HG03460 (cell line): ENCODE measurements around the gene CHRM2.

Experiments
- ATAC-seq: cut with Tn5 transposase; IDR thresholded peaks from one replicate; pipeline ENCODE4 v1.9.1; 2021; ENCODE audit not compliant: unreplicated experiment

The CHRM2 gene

DNA sequence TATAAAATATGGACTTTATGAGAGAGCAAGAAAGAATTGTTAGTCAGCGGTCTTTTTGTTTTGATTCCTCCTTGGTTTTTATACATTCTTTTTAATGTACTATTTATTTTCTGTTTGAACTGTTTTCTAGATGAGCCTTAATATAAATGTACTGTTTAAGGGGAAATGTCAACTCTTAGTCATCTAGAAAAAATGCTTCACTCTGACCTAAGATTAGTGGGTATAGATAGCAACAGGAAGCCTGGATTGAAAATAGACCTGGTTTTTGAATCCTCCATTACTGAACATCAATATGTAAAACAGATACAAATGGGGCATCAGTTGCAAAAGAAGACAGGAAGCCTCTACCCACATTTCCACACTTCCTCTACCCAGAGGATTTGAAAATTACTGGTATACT is 87.8 kb downstream of the CHRM2 start:
- no peak for ATAC-seq

DNA sequence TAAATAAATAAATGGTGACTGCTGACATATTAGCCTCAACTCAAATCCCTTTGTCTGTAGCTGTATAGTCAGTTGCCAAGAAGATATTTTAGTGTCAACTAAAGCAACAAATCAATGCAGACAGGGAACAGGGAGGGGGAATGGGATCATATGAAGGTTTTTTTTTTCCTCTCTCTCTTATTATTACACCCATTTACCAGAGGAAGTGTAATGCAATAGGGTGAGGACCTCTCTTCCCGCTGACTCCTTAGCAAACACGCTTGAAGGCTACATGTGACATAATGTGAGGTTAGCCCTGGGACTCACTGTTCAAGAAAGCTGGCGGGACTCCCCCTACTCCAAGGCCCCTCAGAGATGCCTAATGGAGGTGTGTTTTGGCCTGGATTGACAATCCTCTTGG is 88.2 kb downstream of the CHRM2 start:
- ATAC-seq, result no peak

DNA sequence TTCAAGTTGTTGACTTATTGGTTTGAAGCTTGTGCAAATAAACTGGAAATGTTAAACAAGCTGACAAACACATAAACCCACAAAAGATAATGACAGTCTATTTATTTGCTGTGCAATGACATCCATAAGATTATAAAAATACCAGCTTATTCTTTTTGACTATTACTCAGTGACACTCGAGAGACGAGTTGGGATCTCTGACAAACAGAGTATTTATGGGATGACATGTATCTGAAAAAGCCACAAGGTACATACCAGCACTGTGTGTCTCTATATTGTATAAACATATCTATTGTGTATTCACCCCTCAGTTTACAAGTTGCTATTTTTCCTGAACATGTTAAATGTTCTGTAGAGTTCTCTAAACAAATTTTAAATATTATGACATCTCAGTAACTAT is 88.9 kb downstream of the CHRM2 start:
- ATAC-seq, result no peak

DNA sequence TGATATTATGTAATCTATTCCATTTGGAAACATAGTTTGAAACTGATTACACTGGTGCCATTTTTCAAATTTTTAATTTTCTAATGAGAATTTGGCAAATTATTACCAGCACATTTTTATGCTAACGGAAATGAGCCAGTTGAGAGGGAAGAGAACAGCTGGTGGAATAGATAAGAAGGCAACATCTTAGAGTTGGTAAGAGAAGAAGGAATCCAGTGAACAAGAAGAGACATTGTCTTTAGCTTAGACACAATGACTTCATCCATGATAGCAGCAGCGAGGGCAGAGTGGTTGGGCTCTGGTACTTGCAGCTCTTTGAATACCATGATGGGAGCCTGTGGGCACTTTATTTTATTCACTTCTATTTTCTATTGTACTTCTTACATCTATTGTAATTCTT is 89.6 kb downstream of the CHRM2 start:
- no peak for ATAC-seq

DNA sequence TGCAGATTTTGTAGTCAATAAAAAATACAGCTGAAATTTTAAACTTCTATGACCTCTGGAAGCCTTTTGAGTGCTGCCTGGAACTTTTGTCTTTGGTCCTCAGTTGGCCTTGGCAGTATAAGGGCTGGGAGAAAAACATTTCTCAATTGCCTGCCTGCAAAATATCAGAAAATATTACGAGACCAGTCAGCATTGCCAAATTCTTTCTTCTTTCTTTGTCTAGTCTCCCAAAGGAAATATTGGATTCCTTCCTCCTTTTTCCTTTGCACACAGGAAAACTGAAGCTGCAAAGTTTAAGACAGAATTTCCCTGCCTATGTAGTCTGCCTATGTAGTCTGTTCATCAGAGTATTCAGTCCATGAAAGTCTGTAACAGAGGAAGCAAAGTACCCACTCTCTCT is 95.9 kb downstream of the CHRM2 start:
- ATAC-seq, result no peak

DNA sequence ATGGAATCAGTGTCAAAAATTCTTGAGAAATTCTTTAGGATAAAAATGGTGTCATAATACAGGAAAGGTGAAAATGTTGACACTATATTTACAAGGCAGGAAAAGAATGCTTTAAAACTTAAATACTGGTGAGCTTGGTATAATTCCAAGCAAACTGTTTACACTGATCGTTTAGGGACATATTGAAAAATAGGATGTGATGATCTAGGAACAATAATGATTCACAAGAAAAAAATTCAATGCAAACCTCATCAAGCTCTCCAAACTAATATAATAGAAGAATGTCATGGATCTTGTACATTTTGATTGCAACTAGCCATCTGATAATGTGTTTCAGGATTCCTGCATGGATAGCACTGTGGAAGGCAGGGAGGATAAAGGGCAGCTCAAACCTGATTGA is 98.4 kb downstream of the CHRM2 start:
- ATAC-seq, result no peak

DNA sequence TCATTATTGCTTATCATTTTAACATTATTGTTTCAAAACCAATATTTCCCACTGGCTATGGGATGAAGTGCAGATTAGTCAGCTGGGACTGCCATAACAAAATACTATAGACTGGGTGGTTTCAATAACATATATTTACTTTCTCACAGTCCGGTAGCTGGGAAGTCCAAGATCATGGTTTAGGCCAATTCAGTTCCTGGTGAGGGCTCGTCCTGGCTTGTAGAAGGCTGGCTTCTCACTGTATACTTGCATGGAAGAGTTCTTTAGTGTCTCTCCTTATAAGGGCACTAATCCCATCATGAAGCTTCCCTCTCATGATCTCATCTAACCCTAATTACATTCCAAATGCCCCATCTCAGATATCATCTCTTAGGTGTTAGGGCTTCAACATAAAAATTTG is 101.3 kb downstream of the CHRM2 start:
- no peak for ATAC-seq

DNA sequence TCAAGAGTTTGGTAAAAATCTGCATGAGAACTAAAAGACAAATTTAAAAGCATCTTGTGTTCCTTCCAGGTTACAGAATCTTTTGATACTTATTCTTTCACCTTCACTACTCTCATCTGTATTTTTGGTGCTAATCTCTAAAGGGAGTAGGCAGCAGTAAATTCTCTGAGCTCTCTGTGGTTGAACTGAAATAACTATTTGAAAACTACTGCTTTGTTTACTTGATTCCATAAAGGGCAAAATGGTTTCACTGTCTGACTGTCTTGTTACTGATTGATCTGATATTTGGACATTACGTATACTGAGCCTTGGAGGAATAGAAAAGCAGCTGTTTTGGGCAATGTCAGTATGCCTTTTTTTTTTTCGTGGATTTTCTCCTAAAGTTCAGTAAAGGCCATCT is 103.3 kb downstream of the CHRM2 start:
- no peak for ATAC-seq

DNA sequence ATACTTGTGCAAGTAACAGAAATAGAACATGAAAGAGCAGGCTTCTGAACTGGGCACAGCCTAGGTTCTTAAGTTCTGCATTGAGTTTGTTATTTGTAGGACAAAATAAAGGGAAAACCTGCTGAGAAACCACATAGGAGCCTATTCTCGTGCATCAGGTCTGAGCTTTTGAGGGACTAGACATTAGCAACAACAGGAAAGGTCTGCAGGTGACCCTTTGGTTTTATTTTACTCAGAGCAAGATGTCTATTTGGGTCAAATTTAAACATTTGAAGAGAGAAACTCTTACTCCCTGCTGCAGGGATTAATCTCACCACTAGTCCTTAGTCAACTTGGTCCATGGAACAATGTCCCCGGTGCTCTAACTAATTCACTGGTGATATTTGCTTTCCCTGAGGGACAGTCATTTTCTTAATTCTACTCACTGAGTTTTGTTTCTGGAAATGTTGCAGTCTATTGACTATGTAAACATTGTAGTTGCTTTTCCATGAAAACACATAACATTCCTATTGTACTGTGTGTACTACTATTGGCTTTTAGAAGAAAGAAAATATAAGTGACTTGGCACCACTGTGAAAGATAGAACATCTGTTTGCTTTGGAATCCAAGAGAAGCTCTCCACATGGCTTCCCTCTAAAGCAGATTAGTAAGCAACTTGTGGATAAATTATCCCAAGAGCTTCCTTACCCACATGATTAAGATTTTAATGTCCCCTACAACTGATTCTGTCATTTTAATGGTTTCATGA is 108.2 kb downstream of the CHRM2 start:
- no peak for ATAC-seq

DNA sequence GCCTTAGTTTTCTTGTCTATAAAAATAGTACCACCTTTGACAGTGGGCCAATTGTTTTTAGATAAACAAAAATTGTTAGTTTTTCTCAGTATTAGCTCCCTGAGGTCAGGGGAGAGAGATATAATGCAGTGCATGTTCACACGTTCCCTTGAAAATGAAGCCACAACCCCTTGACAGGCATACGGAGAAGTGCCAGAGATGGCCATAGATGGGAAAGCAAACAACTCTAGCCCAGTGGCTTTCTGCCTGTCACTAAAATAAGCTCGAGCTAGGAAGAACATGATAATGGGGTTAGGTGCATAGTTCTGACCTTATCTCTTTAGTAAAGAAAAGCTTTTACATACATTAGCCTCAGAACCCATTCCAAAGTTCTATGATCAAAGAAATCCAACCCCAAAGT is 124.9 kb downstream of the CHRM2 start:
- ATAC-seq, result no peak

GRCh38 chr7:136997735-136998134 is 129.3 kb downstream of the CHRM2 start:
- no peak for ATAC-seq

DNA sequence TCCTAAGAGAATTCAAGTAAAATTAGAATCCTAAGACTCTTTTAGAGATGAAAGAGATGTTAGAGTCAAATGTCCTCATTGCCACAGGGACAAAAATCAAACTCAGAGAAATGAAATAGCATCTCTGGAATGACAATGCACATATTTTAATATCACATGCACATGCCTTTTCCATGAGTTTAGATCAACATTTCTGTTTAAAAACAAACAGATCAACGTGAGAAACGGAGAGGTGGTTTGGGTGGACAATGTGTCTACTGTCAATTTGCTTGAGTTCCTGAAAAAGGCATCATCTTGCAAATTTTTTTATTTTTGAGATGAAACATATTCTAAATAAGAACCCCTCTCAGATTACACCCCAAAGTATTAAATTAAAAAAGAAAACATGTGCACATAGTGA is 130.0 kb downstream of the CHRM2 start:
- no peak for ATAC-seq

- no peak for ATAC-seq
These were observed 132.2 kb downstream of the CHRM2 start for GRCh38 chr7:137000621-137001020.

DNA sequence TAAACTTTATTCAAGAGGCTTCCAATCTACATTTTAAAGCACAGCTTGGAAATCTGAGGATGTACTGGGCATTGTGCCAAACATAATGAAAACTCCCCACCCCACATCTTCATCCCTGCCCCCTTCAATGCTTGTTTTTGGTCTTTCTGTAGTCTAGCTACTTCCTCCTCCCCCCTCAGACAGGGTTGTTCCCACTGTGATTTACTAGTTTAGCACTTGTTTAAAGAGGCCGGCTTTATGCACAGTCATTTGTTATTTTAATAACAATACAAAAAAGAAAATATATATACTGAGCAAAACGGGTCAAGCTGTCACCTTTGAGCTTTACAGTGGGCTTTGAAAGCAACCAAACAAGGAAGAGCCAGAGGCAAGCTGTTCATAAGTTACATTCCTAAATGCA is 132.6 kb downstream of the CHRM2 start:
- no peak for ATAC-seq

GRCh38 chr7:137001478-137001877 is 133.0 kb downstream of the CHRM2 start:
- no peak for ATAC-seq

DNA sequence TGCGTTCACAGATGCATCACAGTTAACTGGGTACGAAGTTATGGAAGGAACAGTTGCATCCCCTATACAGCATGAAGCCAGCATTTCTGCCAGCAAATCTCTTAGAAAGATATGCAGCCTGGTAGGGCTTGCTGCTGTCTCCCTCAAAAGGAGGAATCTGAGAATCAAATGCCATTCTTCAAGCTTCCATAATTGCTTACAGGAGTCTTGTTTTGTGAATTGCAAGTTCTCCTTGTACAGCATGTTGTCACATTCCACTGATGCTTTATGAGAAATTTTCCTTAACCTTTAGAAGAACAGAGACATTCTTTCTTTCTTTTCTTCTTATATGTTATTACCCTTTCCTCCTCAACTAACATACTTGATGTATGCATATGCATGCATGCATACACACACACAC is 134.6 kb downstream of the CHRM2 start:
- ATAC-seq, result no peak

GRCh38 chr7:137003566-137003965 is 135.1 kb downstream of the CHRM2 start:
- no peak for ATAC-seq

GRCh38 chr7:137005873-137006272 is 137.4 kb downstream of the CHRM2 start:
- no peak for ATAC-seq

DNA sequence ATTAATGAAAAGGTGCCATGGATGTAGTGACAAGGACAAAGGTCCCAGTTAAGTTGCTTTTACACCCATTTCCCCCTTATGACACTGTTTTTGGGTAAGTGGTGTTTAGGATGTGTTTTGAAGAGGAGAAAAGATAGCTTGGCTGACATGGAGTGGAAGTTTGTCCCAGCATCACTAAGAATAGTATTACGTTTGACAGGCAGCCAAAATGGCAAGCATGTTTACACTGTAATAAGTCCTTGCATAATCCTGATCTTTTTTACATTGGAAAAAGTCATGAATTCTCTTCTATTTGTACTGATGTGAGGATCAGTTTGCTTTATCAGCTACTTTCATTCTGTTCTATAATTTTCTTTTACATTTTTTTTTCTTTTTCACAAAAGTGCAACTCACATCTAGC is 137.8 kb downstream of the CHRM2 start:
- ATAC-seq, result no peak

DNA sequence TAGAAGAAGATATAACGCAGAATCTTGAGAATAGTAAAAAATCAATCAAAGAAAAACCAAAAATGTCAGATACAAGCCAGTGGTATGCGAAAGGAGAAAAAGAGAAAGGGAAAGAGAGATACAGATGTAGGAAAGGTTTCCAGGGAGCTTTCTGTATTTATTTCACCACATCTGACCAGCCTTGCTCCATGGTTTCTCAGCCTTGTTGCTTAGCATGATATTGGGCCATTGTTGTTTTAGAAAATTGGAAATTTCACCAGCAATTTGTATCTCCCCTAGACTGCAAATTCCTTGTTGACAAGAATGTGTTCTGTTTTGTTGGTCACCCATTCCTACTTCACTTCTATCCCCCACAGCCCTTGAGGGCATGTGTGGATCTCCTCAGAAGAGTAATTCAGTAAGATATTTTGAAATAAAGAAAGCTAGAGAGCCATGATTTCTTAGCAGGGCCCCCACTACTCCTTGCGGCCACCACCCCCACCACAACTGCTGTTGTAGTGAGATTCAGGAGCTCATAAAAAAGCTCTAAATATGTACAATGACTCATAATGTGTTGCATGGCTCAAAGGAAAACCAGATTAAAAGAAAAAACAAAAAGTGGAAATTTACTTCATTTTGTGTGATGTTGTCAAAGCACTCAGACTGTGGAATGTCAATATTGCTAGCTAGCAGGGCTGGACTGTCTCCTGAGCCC is 138.7 kb downstream of the CHRM2 start:
- ATAC-seq, result no peak

DNA sequence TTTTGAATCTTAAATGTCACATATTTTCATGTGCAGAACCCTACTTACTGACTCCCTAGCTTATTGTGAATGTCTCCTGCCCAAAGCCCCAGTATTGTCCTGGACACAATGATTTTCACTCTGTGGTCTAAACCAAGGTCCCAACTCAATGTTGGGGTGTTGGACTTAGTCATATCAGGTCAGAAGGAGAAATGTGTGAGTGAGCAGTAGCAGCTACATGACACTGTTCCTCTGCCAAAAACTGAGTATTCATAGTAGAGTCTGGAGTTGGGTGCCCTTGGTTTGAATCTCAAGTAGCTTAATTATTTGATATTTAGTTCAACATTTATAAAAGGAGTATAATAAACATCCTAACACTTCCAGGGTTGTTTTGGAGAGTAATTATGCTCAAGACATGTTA is 141.0 kb downstream of the CHRM2 start:
- ATAC-seq, result no peak

DNA sequence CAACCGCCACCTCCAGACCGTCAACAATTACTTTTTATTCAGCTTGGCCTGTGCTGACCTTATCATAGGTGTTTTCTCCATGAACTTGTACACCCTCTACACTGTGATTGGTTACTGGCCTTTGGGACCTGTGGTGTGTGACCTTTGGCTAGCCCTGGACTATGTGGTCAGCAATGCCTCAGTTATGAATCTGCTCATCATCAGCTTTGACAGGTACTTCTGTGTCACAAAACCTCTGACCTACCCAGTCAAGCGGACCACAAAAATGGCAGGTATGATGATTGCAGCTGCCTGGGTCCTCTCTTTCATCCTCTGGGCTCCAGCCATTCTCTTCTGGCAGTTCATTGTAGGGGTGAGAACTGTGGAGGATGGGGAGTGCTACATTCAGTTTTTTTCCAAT is 146.6 kb downstream of the CHRM2 start:
- ATAC-seq, result no peak

GRCh38 chr7:137017221-137017620 is 148.8 kb downstream of the CHRM2 start:
- no peak for ATAC-seq
